AG04450 (cell line): ENCODE data around the gene GABRB3. TPM values are rescaled to one million over a fixed set of nuclear protein-coding genes. Genes with fewer than 3 reads are reported as not detected.

Experiments used
- CTCF ChIA-PET: fragments of 300-600, 350-600 bp; formaldehyde crosslinking; extraction: SDS; loops from one replicate; lab custom pipeline; 2022; ENCODE audit warnings: antibody characterized with exemption, inconsistent platforms; lab: Charles Lee
- POLR2A ChIA-PET: fragments of 350-600 bp; formaldehyde crosslinking; extraction: SDS; loops from one replicate; lab custom pipeline; 2021; ENCODE audit warnings: antibody characterized with exemption, inconsistent platforms; lab: Yijun Ruan, JAX
- DNase-seq: peaks from one replicate; pipeline ENCODE4 v3.0.0-alpha.2; 2011; ENCODE audit warnings: low read depth, low spot score
- H3K27ac ChIP-seq: one replicate; pipeline ENCODE4 v1.5.1; 2012; ENCODE audit warnings: low read depth, low read length, control low read depth
- H3K27me3 ChIP-seq: one replicate; pipeline ENCODE4 v1.6.0; 2012; ENCODE audit warnings: low read length; ENCODE audit not compliant: control insufficient read depth, insufficient read depth
- H3K4me3 ChIP-seq: 2 replicates; pipeline ENCODE4 v1.5.1; 2011; ENCODE audit warnings: mild to moderate bottlenecking, low read depth, low read length, control low read depth
- H3K9me3 ChIP-seq: 2 replicates; pipeline ENCODE4 v1.5.1; 2012; ENCODE audit warnings: low read length; ENCODE audit not compliant: control insufficient read depth, insufficient read depth
- CTCF ChIP-seq: IDR thresholded peaks from 2 replicates; pipeline ENCODE4 v1.5.1; 2011; ENCODE audit warnings: low read depth, low read length, control low read depth, inconsistent platforms
- polyA plus RNA-seq: library from polyadenylated mRNA; depleted of rRNA; stranded (reverse); fragments of >200 nt; gene quantifications from 2 replicates; pipeline ENCODE4 v1.2.3, GENCODE V29; 2011

Gene GABRB3
- polyA plus RNA-seq, 1 experiment, result 0.63 TPM

GRCh38 chr15:26623071-26623470, 149.8 kb downstream of the GABRB3 start:
- Histone ChIP-seq H3K9me3 (peaks cover 28% of the 10 kb centered on the region), H3K4me3 (no peak overlapping the region), H3K27ac (no peak overlapping the region), H3K27me3 (no peaks in the 10 kb centered on the region)
- DNase-seq, result no peak
- ChIA-PET CTCF (no interaction called here), POLR2A (no interaction called here)
- no peak for TF ChIP-seq CTCF

GRCh38 chr15:26621816-26622215, 151.1 kb downstream of the GABRB3 start:
- CTCF ChIA-PET, result no interaction called here
- no peak for TF ChIP-seq CTCF

GRCh38 chr15:26620528-26621458, 152.1 kb downstream of the GABRB3 start:
- Histone ChIP-seq H3K9me3 (peaks cover 31% of the 10 kb centered on the region), H3K4me3 (no peak overlapping the region), H3K27ac (no peak overlapping the region), H3K27me3 (no peaks in the 10 kb centered on the region)
- ChIA-PET CTCF (no interaction called here), POLR2A (no interaction called here)
- no peak for DNase-seq
- no peak for TF ChIP-seq CTCF

More at GRCh38 chr15:26621816-26622215, 151.1 kb downstream of the GABRB3 start:
- DNase-seq, result no peak
- Histone ChIP-seq H3K9me3 (peaks cover 28% of the 10 kb centered on the region), H3K27ac (no peak overlapping the region), H3K27me3 (no peaks in the 10 kb centered on the region), H3K4me3 (no peak overlapping the region)
- POLR2A ChIA-PET, result no interaction called here

GRCh38 chr15:26615927-26616302, 157.0 kb downstream of the GABRB3 start:
- ChIA-PET POLR2A (no interaction called here), CTCF (no interaction called here)
- DNase-seq, result no peak

More at GRCh38 chr15:26615927-26616302, 157.0 kb downstream of the GABRB3 start:
- H3K4me3 ChIP-seq, result no peak overlapping the region
- no peaks in the 10 kb centered on the region for H3K27me3 ChIP-seq
- peaks cover 19% of the 10 kb centered on the region for H3K9me3 ChIP-seq
- TF ChIP-seq CTCF, result no peak
- H3K27ac ChIP-seq, result no peak overlapping the region
